Measurements from ENCODE around the gene SLC25A6. TPM values are rescaled to one million over a fixed set of nuclear protein-coding genes. Genes with fewer than 3 reads are reported as not detected.
"Not testable (repeated sequence)": the region's sequence is repeated elsewhere in the genome, so short reads cannot be mapped to it uniquely, and the experiment has no call there.

The SLC25A6 gene
- 507 TPM for polyA plus RNA-seq (2013, experiment 1 of 2; ENCODE audit: insufficient read length)
- polyA plus RNA-seq (2013, experiment 2 of 2; ENCODE audit: insufficient read length), result 462 TPM

DNA sequence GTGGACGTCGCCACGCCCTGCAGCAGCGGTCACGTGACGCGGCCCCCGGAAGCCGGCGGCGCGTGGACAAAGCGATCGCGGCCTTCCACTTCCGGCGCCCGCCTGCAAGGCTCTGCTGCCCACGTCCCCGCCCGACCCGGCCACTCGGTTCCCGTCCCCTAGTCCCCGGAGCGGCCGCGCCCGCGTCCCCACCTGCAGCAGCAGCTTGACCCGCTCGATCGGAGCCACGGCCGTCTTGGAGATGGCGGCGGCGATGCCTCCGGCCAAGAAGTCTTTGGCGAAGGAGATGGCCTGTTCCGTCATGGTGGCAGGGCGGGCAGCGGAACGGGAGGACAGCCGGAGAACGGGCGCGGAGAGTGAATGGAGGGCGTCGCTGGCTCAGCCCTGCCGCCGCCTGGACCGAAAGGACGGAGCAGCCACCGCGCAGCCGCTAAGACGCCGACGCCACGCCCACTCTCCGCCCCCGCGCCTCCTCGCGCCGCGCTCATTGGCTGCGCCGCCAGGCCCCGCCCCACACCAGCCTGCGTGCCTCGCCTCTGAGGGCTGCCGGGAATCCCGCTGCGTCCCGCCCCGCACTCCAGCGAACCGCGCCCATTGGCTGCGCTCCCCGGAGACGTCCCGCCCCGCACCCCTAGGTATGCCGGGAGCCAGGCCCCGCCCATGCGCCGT lies at the start of gene SLC25A6:
TSS of gene SLC25A6 (minus strand) at position 407 of the 669 bp plus-strand sequence. CDS start at position 303, 104 bp downstream.
- DNase-seq, result peak; percentile 98

- no peak for DNase-seq
Observed at GRCh38 chrX:1440506-1440905, 48.6 kb upstream of the SLC25A6 start.

DNA sequence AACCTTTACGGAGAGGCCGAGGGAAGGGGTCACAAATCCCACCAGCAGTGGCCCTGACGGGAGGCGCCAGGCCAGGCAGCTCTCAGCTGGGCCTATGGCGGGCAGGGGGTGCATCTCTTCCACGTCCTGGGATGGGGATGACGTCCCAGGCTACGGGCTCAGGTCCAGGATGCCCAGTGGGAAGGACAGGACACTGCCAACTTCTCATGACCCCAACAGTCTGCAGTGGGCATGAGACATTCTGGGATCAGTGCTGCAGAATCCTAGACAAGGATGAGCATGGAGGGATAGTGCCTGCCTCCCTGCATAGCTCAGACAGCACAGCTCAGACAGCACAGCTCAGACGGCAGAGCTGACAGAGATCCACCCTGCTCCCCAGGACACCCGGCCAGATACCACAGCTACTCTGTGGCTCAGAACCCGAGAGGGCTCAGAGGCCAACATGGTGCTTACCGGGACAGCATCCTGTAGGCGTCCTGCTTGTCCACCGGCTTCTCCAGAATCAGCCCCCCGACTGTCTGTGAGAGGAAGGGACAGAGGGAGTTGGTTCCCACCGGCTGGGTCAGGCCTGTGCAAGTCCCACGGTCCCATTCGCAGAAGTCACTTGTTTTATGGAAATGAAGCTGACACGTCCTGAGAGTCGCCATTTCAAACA lies 43.5 kb upstream of the SLC25A6 start:
- no peak for DNase-seq

GRCh38 chrX:1434871-1435240 lies 42.9 kb upstream of the SLC25A6 start:
- DNase-seq, result no peak

GRCh38 chrX:1433646-1434357 lies 41.9 kb upstream of the SLC25A6 start:
- no peak for DNase-seq

- no peak for DNase-seq
Observed at GRCh38 chrX:1430451-1430850, 38.5 kb upstream of the SLC25A6 start.

DNA sequence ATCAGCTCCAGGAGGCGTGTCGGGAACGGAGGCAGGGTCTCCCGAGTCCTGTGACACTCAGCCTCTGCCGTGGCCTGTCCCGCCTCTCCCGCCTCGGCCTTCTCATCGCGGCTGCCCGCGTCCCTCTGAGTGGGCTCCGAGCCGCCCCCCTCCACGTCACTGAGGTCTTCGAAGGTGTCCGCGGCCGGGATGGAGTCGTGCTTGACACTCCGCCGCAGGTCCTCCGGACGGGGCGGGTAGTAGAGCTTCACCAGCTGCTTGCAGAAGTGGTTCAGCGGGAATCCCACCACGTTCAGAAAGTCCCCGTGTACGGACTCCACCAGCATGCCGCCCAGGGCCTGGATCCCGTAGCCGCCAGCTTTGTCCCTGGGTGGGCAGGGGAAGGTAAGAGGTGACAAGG lies 35.8 kb upstream of the SLC25A6 start:
- DNase-seq, result no peak

DNA sequence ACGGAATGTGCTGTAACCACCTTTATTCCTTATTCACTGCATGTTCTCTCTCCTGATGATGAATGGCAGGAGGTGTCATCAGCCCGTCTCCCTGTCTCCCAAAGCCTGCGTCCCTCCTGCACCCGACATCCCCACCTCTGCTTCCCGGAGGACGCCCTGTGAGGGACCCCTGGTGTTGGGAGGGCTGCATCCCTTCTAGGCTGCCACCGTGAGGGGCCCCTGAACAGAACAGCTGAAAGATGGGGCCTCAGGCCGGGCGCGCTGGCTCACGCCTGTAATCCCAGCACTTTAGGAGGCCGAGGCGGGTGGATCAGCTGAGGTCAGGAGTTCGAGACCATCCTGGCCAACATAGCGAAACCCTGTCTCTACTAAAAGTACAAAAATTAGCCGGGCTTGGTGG lies 34.4 kb upstream of the SLC25A6 start:
- DNase-seq, result not testable (repeated sequence)

DNA sequence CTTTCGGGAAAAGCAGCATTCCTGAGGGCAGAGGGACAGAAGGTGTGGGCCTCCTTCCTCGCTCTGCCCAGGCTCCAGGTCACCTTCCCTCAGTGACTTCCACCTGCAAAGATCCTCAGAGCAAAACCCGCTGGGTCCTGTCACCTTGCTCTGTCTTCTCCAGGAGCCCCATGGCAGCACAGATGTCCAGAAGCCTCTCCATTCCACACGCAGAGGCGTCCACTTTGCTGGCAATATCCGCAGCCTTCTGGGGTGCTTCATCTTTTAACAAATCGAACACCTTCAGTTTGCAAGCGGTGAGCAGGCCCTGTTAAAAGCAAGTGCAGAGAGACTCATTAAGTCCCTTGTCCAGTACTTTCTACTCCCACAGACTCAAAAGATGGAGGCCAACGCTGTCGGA lies 33.5 kb upstream of the SLC25A6 start:
- DNase-seq, result no peak

- DNase-seq, result no peak
Observed at GRCh38 chrX:1424147-1424851, 32.4 kb upstream of the SLC25A6 start.

DNA sequence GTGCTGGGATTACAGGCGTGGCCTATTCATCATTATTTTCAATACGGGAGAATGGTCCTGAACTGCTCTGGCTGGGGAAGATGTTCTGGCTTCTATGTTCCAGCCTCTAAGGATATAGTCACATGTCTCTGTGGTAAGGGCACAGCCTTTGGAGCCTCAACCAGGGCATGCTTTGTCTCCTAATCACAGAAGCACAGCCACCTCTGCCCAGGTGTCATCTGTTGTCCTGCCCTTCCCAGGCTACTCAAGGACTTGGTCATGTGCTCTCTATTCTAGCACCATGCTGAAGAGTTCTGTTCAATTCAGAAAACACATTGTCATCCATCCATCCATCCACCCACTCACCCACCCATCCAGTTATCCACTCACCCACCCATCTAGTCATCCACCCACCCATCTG lies 31.3 kb upstream of the SLC25A6 start:
- no peak for DNase-seq

DNA sequence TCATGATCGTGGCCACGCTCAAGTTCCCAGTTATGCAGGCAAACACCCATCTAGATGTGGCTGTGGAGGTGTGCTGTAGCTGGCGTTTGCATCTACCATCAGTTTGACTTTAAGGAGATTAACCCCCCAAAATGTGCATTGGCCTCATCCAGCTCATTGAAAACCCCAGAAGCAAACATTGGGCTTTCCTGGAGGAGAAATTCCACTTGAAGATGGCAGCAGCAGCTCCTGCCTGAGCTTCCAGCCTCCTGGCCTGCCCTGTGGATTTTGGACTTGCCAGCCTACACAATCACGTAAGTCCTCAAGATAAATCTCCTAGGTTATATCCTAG lies 30.2 kb upstream of the SLC25A6 start:
- no peak for DNase-seq

- no peak for DNase-seq
Observed at GRCh38 chrX:1421433-1422134, 29.7 kb upstream of the SLC25A6 start.

DNA sequence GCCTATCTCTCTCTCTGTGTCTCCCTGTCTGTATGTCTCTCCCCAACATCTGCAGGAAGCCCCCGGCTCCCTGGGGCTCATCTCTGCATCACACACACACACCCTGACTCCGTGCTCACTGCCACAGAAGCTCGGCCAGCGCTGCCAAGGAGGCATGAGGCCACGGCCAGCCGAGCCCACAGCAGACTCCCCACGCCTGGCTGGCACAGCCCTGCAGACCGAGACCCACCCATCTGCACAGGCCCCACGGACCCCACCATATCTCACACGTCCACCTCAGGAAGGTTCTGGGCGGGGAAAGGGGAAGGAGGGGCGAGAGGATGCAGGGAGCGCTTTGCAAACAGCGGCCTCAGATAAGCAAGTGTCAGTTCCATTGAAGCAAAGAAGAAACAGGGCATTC lies 28.5 kb upstream of the SLC25A6 start:
- DNase-seq, result no peak

GRCh38 chrX:1419545-1420355 lies 27.8 kb upstream of the SLC25A6 start:
- no peak for DNase-seq

- DNase-seq, result no peak
Observed at GRCh38 chrX:1418901-1419544, 27.1 kb upstream of the SLC25A6 start.

GRCh38 chrX:1417921-1418771 lies 26.2 kb upstream of the SLC25A6 start:
- DNase-seq, result no peak

GRCh38 chrX:1416965-1417760 lies 25.2 kb upstream of the SLC25A6 start:
- DNase-seq, result no peak

GRCh38 chrX:1416327-1416784 lies 24.4 kb upstream of the SLC25A6 start:
- DNase-seq, result no peak

All from fibroblast of skin of scalp (primary cell).